Adrenal gland (tissue), 5 donors: ENCODE results near the gene SH3BGRL3.

Experiments
- CTCF ChIP-seq, 6 experiments: fragments of 450-650 bp in 4 of 6; fragments of 200-600 bp in 2 of 6; sonication (generic) in 1 of 6; IDR thresholded peaks; 1 replicate in 5 of 6; 2 replicates in 1 of 6; pipeline versions ENCODE4 v1.5.1 to v1.8.0; 2016 to 2021; ENCODE audit warnings: antibody characterized with exemption in 6 of 6, mild to moderate bottlenecking in 2 of 6, moderate library complexity in 1 of 6
- POLR2A ChIP-seq, 2 donors: fragments of 450-650 bp; IDR thresholded peaks; one replicate each; pipeline ENCODE4 v1.6.1; 2017; ENCODE audit warnings: antibody characterized with exemption in 2 of 2, mild to moderate bottlenecking in 2 of 2, moderate library complexity in 1 of 2
- donor health status: DM: no; HTN: no; CAD: no.

- TF ChIP-seq POLR2A (IDR thresholded peaks at IDR 0.05): no peak
- no peak for TF ChIP-seq CTCF (IDR thresholded peaks at IDR 0.05)
Measured at GRCh38 chr1:26291433-26291832, 11.5 kb downstream of the SH3BGRL3 start.
